ES-I3 (cell line): ENCODE data around the gene FILIP1.

ENCODE experiments used
- H3K36me3 ChIP-seq: 2 replicates; pipeline ENCODE4 v1.6.1; 2013; ENCODE audit warnings: mild to moderate bottlenecking, low read length, control low read depth, moderate library complexity; ENCODE audit not compliant: insufficient read depth
- H3K4me1 ChIP-seq: 2 replicates; pipeline ENCODE4 v1.6.1; 2013; ENCODE audit warnings: mild to moderate bottlenecking, control low read depth, low read length; ENCODE audit not compliant: insufficient read depth
- H3K9ac ChIP-seq: 2 replicates; pipeline ENCODE4 v1.6.1; 2013; ENCODE audit warnings: low read depth, mild to moderate bottlenecking, low read length, moderate library complexity
- H3K9me3 ChIP-seq: 2 replicates; pipeline ENCODE4 v1.6.1; 2013; ENCODE audit warnings: mild to moderate bottlenecking, low read length, moderate library complexity; ENCODE audit not compliant: control insufficient read depth, insufficient read depth

Gene FILIP1

DNA sequence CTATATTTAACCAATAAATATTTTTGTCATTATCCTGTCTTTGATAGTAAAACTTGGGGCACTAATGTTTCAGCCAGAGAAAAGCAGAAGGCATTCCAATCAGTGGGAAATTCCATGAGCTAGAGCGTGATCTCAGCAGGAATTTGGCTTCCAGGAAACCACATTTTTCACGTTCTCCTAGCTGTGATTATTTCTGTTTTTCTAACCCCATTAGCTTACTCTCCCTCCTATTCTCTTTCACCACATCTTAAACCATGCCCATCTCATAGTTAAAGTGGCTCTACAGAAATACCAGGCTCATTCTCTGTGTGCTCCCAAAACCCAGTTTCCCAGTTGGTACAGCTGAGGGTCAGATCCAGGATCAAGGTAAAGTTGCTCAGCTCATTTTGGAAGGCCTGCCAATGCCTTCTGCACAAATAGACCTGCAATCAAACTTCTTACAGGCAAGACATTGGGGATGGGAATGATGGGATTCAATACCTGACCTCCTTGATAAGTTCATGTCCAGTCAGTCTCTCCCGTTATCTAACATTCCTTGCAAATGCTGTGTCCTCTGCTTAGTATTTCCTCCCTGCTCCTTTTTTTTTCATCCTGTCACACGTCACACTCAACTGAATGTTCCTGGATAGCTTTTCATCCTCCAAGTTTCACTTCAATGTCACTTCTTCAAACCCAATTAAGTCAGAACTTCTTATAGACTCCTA lies 175.9 kb downstream of the FILIP1 start:
- H3K4me1 ChIP-seq: peaks cover 13% of the 10 kb centered on the region
- H3K36me3 ChIP-seq: no peaks in the 10 kb centered on the region
- no peaks in the 10 kb centered on the region for H3K9me3 ChIP-seq
- H3K9ac ChIP-seq: no peak overlapping the region

DNA sequence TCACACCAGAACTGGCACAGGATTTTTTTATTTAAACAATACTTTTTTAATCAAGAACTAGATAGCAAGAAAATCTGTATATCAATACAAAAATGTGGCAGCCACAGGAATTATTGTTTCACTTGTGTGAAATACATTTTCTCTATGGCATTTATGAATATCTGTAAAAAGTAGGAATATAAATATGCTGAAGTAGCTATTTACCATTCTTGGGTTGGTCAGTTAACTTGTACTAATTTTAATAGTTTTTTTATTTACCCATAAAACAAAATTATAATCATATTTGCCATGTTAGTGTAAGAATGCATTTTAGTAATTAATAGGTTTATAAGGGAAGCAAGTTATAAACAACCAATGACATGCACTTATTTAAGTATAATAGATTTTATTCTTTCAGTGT lies 177.6 kb downstream of the FILIP1 start:
- H3K36me3 ChIP-seq: no peaks in the 10 kb centered on the region
- H3K9me3 ChIP-seq: no peaks in the 10 kb centered on the region
- peaks cover 13% of the 10 kb centered on the region for H3K4me1 ChIP-seq

DNA sequence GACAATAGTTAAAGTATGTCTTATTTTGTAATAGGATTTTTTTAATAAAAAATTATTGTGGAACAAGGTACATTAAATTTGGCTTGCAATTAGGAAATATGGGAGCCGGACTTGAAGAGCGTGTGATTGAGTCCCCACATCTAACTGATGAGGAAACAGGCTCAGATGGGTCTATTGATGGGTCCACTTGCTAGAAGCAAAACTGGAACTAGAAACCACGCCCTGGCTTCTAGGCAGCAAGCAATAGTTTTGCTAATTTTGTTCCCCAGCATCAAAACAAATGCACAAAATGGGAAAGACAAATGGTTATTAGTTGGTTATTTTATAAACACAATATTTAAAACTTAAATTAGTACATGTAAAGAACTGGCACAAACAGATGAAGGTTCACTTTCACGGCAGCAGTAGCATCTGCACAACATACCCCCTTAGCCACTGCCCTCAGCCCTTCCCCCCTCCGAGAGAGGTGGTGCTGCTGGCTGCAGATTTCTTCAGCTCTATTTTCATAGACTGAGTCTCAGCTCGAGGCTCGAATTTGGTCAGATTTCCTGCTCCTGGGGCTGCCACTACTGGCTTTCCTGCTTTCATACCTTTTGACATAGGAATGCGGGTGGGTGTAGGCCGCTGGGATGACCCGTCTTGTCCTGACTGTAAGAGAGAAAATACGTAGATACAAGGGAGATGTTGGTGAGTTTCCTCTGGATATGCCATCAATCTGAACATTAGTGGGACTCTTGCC lies 185.2 kb downstream of the FILIP1 start:
- peak overlapping the region; percentile 32; the same call in 1 of the 2 replicates for H3K9ac ChIP-seq
- H3K4me1 ChIP-seq: peaks cover 16% of the 10 kb centered on the region
- no peaks in the 10 kb centered on the region for H3K36me3 ChIP-seq
- H3K9me3 ChIP-seq: no peaks in the 10 kb centered on the region

More for the DNA sequence above, 177.6 kb downstream of the FILIP1 start:
- no peak overlapping the region for H3K9ac ChIP-seq

DNA sequence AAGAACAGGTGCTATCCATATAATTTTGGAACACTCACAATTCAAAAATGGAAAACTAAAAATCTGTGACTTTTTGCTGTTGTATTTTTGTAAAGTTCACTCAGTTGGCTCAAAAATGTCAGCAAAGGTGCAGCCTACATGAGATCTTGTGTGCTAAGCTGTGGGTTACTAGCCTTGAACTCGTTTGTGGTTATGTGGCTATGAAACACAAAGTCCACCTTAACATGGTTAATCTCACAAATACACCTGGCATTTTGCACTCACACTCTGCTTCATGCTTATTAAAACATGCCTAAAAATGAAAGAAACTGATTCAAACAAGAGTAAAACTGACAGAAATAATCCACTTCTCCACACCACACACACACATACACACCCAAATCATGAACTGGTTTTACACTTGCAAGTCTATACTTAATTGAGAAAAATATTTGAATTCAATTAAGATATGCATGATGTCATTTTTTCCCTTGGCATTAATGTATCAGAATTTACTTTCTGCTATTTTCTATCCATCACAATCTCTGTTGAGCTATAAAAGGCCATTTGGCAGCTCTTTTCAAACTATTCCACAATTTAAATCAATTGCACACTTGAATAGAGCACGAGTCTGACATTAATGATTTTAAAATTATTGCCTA lies 186.1 kb downstream of the FILIP1 start:
- Histone ChIP-seq H3K36me3 (no peaks in the 10 kb centered on the region), H3K4me1 (peaks cover 16% of the 10 kb centered on the region), H3K9ac (no peak overlapping the region), H3K9me3 (no peaks in the 10 kb centered on the region)

DNA sequence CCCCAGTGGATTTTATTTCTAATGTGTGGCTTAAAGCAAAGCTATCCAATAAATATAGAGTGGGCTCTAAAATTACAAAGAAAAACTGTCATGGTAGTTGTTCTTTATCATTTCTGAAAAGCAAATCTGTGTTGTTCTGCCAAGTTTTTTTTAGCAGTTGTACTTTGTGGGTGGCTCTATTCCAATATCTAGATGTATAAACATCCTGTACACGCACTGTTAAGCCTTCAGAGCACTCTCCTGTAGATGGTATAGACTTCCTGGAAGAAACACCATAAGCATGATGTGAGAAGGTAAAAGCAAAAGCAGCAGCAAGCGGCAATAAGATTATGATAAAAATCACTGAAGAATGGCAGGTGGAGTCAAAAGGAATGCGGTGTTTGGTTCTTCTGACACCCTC lies 187.5 kb downstream of the FILIP1 start:
- H3K4me1 ChIP-seq: peaks cover 16% of the 10 kb centered on the region
- H3K9ac ChIP-seq: no peak overlapping the region
- H3K9me3 ChIP-seq: no peaks in the 10 kb centered on the region
- H3K36me3 ChIP-seq: no peaks in the 10 kb centered on the region

DNA sequence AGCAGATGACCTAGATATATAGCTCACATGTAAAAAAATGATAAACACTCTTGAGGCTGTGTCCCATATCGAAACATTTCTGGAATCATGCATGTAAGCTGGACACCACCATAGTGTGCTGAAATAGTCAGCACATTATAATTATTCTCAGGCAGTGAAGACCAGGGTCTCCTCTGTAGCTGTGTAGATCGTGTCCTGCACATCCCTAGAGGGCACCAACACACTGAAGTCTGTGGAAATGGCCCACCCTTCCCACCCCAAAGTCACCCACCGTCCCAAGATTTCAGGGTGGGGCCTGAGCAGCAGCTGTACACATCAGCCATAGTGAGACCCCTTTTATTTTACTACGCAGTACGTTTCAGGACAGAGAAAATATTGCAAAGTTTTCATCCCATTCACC lies 188.0 kb downstream of the FILIP1 start:
- H3K4me1 ChIP-seq: peaks cover 16% of the 10 kb centered on the region
- H3K36me3 ChIP-seq: no peaks in the 10 kb centered on the region
- no peaks in the 10 kb centered on the region for H3K9me3 ChIP-seq
- H3K9ac ChIP-seq: no peak overlapping the region

DNA sequence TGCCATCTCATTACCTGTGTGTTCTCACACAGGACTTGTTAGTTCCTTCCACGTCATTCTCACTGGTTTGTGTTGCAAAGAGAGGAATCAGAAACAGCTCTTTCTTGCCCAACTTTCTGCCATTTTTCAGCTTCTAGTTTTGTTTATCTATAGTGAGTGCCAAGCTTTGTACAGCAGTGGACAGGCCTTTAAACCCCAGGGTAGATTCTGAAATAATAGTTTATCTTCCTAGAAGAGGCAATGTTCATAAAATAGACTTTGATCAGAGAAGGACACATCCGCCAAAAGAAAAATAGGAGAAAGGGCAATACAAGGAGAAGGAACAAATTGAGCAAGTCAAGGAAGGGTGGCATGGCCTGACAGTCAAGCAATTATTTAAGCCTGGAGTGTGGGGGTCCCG lies 191.3 kb downstream of the FILIP1 start:
- H3K36me3 ChIP-seq: no peaks in the 10 kb centered on the region
- no peak overlapping the region for H3K9ac ChIP-seq
- peaks cover 10% of the 10 kb centered on the region for H3K4me1 ChIP-seq
- no peaks in the 10 kb centered on the region for H3K9me3 ChIP-seq

DNA sequence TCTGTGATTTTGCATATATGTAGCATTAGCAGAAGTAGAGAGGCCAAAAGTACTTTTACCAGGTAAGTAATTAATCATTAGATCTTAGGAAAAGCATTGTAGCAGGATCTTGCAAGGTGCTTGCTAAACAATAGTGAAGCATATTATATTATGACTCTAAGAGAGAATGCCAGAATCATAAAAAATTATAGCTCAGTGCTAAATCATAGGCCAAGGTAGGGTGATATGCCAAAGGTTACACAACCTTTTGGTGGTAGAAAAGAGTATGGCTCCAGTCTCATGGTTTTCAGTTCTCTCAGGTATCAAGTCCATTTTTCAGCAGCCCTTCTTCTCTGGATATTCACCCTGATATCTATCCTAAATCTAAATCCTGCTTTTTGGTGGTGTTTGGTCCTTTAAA lies 192.1 kb downstream of the FILIP1 start:
- Histone ChIP-seq H3K9me3 (no peaks in the 10 kb centered on the region), H3K36me3 (no peaks in the 10 kb centered on the region), H3K9ac (no peak overlapping the region), H3K4me1 (peaks cover 10% of the 10 kb centered on the region)

DNA sequence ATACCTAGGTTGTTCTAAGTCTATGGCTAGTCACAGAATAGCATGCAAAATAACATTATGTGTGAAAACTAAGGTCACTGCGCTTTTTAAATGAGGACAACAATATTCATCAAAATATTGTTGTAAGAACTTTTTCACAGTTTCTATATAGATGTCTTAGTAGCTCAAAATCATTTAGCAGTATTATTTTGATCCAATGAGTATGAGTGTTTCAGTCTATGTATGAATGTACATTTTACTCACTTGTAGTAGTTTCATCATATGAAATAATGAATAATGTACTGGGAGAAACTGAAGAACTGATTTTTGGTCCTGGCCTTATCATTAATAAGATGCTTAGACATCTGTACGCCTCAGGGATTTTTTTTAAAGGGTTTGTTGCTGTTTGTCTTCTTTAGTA lies 192.5 kb downstream of the FILIP1 start:
- no peak overlapping the region for H3K9ac ChIP-seq
- H3K4me1 ChIP-seq: peaks cover 10% of the 10 kb centered on the region
- H3K36me3 ChIP-seq: no peaks in the 10 kb centered on the region

DNA sequence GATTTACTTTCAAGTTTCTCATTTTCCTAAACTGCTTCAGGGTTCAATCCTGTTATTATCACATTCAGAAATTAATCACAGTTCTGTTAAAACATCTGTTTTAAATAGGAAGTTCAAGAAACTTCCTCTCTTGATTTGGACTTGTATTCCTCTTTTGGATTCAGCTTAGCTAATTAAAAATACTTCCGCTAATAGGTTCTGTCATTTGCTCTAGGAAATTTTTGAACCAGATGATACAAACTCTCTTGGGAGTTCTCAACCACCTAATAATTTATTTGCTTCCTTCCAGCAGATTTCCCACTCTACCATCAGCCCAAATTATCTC lies 193.1 kb downstream of the FILIP1 start:
- H3K9ac ChIP-seq: no peak overlapping the region
- H3K9me3 ChIP-seq: no peaks in the 10 kb centered on the region
- no peaks in the 10 kb centered on the region for H3K36me3 ChIP-seq
- peaks cover 10% of the 10 kb centered on the region for H3K4me1 ChIP-seq

More for the DNA sequence above, 192.5 kb downstream of the FILIP1 start:
- H3K9me3 ChIP-seq: no peaks in the 10 kb centered on the region

DNA sequence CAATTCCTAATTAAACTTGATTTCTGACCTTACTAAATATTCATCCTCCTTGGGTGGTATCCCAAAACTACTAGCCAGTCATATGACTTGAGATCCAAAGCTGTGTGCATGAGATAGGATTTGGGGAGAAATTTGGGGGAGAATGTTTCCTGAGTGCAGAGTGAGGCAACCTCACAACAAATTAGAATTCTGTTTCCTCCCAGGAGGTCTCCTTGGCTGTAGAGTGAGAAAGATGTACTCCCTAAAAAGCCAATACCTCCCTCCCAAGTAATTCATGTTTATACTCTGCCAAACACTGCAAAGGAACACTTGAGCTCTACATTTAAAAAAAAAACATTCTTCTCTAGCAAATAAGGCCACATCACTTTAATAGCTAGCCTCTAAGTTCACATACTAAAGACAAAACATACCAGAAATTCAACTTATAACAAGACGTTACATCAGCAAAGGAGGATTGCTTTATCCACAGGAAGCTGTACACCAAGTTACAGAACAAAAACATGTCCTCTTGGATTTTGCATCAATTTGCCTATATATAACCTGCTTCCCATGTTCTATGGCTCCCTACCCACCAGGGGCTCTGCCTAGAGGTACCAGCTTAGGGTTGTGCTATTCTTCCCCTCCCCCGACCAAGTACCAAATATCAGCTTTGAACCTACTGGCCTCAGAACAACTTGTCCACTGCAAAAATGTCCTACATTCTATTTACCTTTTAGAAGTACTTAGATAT lies 193.6 kb downstream of the FILIP1 start:
- H3K9me3 ChIP-seq: no peaks in the 10 kb centered on the region
- no peak overlapping the region for H3K9ac ChIP-seq
- H3K36me3 ChIP-seq: no peaks in the 10 kb centered on the region
- H3K4me1 ChIP-seq: peaks cover 10% of the 10 kb centered on the region

DNA sequence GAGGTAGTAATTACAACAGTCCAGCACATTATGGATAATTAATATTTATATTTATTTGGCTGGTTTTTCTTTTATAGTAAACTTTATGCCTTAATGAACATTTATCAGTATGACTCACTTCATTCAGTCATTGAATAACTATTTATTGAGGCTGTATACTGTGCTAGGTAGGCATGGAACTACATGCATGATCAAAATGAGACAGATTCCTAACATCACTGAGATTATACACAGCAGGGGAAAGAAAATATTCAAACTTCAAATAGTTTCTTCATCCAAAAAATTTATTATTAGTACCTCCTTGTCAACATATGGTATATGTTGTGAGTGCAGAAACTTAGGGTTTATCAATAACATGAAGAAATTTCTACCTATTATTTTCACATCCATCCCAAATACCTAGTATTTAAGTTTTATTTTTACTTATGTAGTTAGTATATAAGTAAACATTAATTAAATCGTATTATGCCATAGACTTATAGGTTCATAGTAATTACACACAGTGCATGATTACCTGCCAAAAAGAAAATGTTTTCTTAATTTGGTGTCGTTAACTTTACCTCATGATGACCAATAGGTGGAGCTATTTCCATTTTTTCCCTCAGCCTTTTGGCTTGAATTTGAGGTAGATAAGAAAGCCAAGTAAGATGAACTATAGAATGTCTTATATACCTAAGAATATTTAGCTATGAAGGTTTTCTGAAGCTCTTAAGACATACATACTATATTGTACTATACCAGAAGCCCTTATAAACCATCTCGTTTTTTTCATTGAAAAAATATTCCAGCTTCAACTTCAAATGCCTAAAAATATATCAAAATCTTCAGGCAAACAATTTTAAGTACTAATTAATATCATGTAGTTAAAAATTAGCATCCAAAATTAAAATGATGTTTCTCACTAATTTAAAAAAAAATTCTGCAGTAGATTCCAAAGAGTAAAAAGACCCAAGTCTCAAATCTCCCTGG lies 196.5 kb downstream of the FILIP1 start:
- no peak overlapping the region for H3K9ac ChIP-seq
- H3K36me3 ChIP-seq: no peaks in the 10 kb centered on the region
- peaks cover 10% of the 10 kb centered on the region for H3K4me1 ChIP-seq
- H3K9me3 ChIP-seq: no peaks in the 10 kb centered on the region

DNA sequence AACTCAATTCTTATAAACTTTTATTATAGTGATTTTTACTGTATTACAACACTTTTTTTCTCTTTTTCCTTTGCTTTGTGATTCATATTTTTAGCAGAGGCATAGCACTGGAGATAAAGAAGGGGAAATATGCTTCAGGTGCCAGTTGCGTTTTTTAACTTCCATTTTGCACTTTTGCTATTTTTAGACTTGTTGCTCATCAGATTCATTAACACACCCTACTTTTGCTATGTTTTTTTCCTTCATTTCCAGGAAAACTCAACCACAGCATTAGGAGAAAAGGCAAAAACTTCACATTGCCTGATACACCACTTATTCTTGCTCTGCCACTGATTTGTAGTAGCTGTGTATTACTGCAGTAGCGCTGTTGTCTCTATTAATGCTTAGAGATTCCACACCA lies 201.0 kb downstream of the FILIP1 start:
- H3K4me1 ChIP-seq: peaks cover 18% of the 10 kb centered on the region
- H3K9ac ChIP-seq: no peak overlapping the region
- H3K36me3 ChIP-seq: no peaks in the 10 kb centered on the region

More for the DNA sequence above, 201.0 kb downstream of the FILIP1 start:
- H3K9me3 ChIP-seq: no peaks in the 10 kb centered on the region
